GM23248 (cell line): ENCODE measurements around the gene COL26A1. TPM values are rescaled to one million over a fixed set of nuclear protein-coding genes. Genes with fewer than 3 reads are reported as not detected.
"Not testable (repeated sequence)": the region's sequence is repeated elsewhere in the genome, so short reads cannot be mapped to it uniquely, and the experiment has no call there.

Experiments used
- DNase-seq: peaks from one replicate; pipeline ENCODE4 v3.0.0-alpha.2; 2015
- H2AFZ ChIP-seq: fragments of 200-600 bp; sonication (generic); 2 replicates; pipeline ENCODE4 v1.6.1; 2016; ENCODE audit warnings: antibody characterized with exemption
- H3F3A ChIP-seq: fragments of 200-600 bp; sonication (generic); 2 replicates; pipeline ENCODE4 v1.6.1; 2016; ENCODE audit warnings: mild to moderate bottlenecking, antibody characterized with exemption, mixed run types; ENCODE audit not compliant: insufficient read depth
- H3K27ac ChIP-seq: fragments of 200-600 bp; sonication (generic); 2 replicates; pipeline ENCODE4 v1.5.1; 2016; ENCODE audit warnings: mild to moderate bottlenecking
- H3K27me3 ChIP-seq: fragments of 200-600 bp; sonication (generic); replicated peaks from 2 replicates; pipeline ENCODE4 v1.6.1; 2016; ENCODE audit warnings: mild to moderate bottlenecking; ENCODE audit not compliant: insufficient read depth
- H3K36me3 ChIP-seq: fragments of 200-600 bp; sonication (generic); 2 replicates; pipeline ENCODE4 v1.6.1; 2016; ENCODE audit warnings: low read depth, mild to moderate bottlenecking
- H3K4me1 ChIP-seq: fragments of 200-600 bp; sonication (generic); 2 replicates; pipeline ENCODE4 v1.6.1; 2016; ENCODE audit warnings: mild to moderate bottlenecking; ENCODE audit not compliant: insufficient read depth
- H3K4me2 ChIP-seq: fragments of 200-600 bp; sonication (generic); one replicate; pipeline ENCODE4 v1.6.1; 2016; ENCODE audit warnings: mild to moderate bottlenecking; ENCODE audit not compliant: unreplicated experiment
- H3K4me3 ChIP-seq: fragments of 200-600 bp; sonication (generic); 2 replicates; pipeline ENCODE4 v1.5.1; 2016; ENCODE audit warnings: mild to moderate bottlenecking
- H3K79me2 ChIP-seq: fragments of 200-600 bp; sonication (generic); 2 replicates; pipeline ENCODE4 v1.6.1; 2016; ENCODE audit warnings: mild to moderate bottlenecking; ENCODE audit not compliant: insufficient read depth
- H3K9ac ChIP-seq: fragments of 200-600 bp; sonication (generic); 2 replicates; pipeline ENCODE4 v1.6.1; 2016; ENCODE audit warnings: mild to moderate bottlenecking
- H3K9me2 ChIP-seq: fragments of 200-600 bp; sonication (generic); 2 replicates; pipeline ENCODE4 v1.6.1; 2016; ENCODE audit warnings: mixed run types, mild to moderate bottlenecking, moderate library complexity; ENCODE audit not compliant: insufficient read depth
- H3K9me3 ChIP-seq: fragments of 200-600 bp; sonication (generic); one replicate; pipeline ENCODE4 v1.6.1; 2017; ENCODE audit warnings: low read depth
- H4K20me1 ChIP-seq: fragments of 200-600 bp; sonication (generic); 2 replicates; pipeline ENCODE4 v1.6.0; 2016; ENCODE audit not compliant: insufficient read depth
- EZH2 ChIP-seq: fragments of 200-600 bp; sonication (generic); IDR thresholded peaks from 2 replicates; pipeline ENCODE4 v1.6.1; 2018; ENCODE audit warnings: antibody characterized with exemption, mild to moderate bottlenecking; ENCODE audit not compliant: insufficient read depth, poor library complexity, severe bottlenecking
- EZH2phosphoT487 ChIP-seq: fragments of 200-600 bp; sonication (generic); IDR thresholded peaks from 2 replicates; pipeline ENCODE4 v1.6.1; 2018; ENCODE audit warnings: antibody characterized with exemption, moderate library complexity, mild to moderate bottlenecking, low read depth; ENCODE audit not compliant: insufficient read depth
- WGBS, 2 experiments: methylation state at CpG; one replicate each; pipeline ENCODE4 v1.1.6; 2015 to 2017; ENCODE audit warnings: low lambda C conversion rate in 2 of 2, low coverage in 1 of 2; ENCODE audit errors: missing lambda C conversion rate in 2 of 2; 5-methylcytosine and 5-hydroxymethylcytosine counted together
- in situ Hi-C: fragments of 300-500 bp; cut with MboI; formaldehyde crosslinking; loops from 2 replicates; pipeline ENCODE4 v1.15.0; 2020
- polyA plus RNA-seq: library from polyadenylated mRNA; unstranded; fragments of >200 nt; fragmentation: Nextera tagmentation; extraction: Ambion mirVana; gene quantifications from 2 replicates; pipeline ENCODE4 v1.2.1, GENCODE V29; 2016
- small RNA-seq: library from RNA; depleted of rRNA; stranded (forward); fragments of <200 nt; gene quantifications from one replicate; pipeline ENCODE3, GENCODE V24; 2014; ENCODE audit warnings: low read depth, low replicate concordance
- total RNA-seq: library from RNA; depleted of rRNA; stranded (reverse); fragments of >200 nt; shearing (Covaris generic); gene quantifications from 2 replicates; pipeline ENCODE4 v1.2.3, GENCODE V29; 2014; rRNA removed

The COL26A1 gene
- total and polyA plus RNA-seq, 2 experiments from 2014 or later = not detected

- Histone ChIP-seq H4K20me1 (no peaks in the 10 kb centered on the region), H3K36me3 (no peaks in the 10 kb centered on the region), H3K27ac (no peak overlapping the region), H3K9me3 (no peaks in the 10 kb centered on the region), H3K4me2 (no peak overlapping the region), H3K79me2 (no peaks in the 10 kb centered on the region), H3K4me3 (no peak overlapping the region), H3K9ac (no peak overlapping the region), H2AFZ (no peak overlapping the region), H3F3A (no peaks in the 10 kb centered on the region), H3K4me1 (no peaks in the 10 kb centered on the region), H3K27me3 (no peaks in the 10 kb centered on the region), H3K9me2 (no peaks in the 10 kb centered on the region)
- in situ Hi-C loops = no loop called here
- WGBS, 2 experiments = 60 to 73% methylated on average over 5 of the region's 5 CpGs
- no peak for DNase-seq
- TF ChIP-seq EZH2 (no peak), EZH2phosphoT487 (no peak)
These were observed 241.8 kb downstream of the COL26A1 start for GRCh38 chr7:101604331-101604933.

- H3K79me2 ChIP-seq, H3K36me3 ChIP-seq, H3K27me3 ChIP-seq, H3K4me2 ChIP-seq, H4K20me1 ChIP-seq, H3K27ac ChIP-seq, H3K9me3 ChIP-seq, in situ Hi-C loops, H3K4me1 ChIP-seq, H3F3A ChIP-seq, H2AFZ ChIP-seq, H3K4me3 ChIP-seq, H3K9ac ChIP-seq, H3K9me2 ChIP-seq, DNase-seq: not testable (repeated sequence)
- 68 to 74% methylated on average over 2 of the region's 2 CpGs for WGBS, 2 experiments
These were observed 242.3 kb downstream of the COL26A1 start for GRCh38 chr7:101604934-101605332.

- no peaks in the 10 kb centered on the region for H3F3A ChIP-seq
- H3K9ac ChIP-seq = no peak overlapping the region
- no peak overlapping the region for H3K4me3 ChIP-seq
- no peak overlapping the region for H2AFZ ChIP-seq
- no peak for DNase-seq
- no peaks in the 10 kb centered on the region for H3K4me1 ChIP-seq
- no peaks in the 10 kb centered on the region for H3K79me2 ChIP-seq
- in situ Hi-C loops = no loop called here
- WGBS, 2 experiments = 86 to 88% methylated on average over 25 to 26 of the region's 26 CpGs
- no peak overlapping the region for H3K27ac ChIP-seq
- no peaks in the 10 kb centered on the region for H4K20me1 ChIP-seq
- H3K27me3 ChIP-seq = no peaks in the 10 kb centered on the region
- TF ChIP-seq EZH2phosphoT487 (no peak), EZH2 (no peak)
- H3K9me2 ChIP-seq = no peaks in the 10 kb centered on the region
- no peak overlapping the region for H3K4me2 ChIP-seq
- H3K36me3 ChIP-seq = no peaks in the 10 kb centered on the region
- H3K9me3 ChIP-seq = no peaks in the 10 kb centered on the region
These were observed 243.2 kb downstream of the COL26A1 start for GRCh38 chr7:101605611-101606497.

DNA sequence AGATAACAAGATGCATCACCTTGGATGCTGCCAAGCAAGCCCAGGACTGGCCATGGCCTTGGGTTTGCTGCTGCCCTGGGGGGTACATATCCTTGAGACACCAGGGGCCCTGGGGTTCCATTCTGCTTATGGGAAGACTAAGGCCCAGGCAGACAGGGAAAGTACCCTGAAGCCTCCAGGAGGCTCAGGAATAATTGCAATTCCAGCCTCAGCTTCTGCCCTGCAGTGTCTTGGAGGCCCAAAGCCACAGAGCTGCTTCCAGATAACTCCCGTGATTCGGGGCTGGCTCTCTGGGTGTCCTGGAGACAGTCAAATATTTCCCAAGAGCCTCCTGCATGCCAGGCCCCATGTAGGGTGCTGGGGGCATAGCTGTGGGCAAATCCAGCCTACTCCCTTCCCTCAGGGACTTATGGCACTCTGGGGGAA, 243.8 kb downstream of the COL26A1 start:
- no peak for TF ChIP-seq EZH2
- no peak for TF ChIP-seq EZH2phosphoT487
- no peaks in the 10 kb centered on the region for H3K9me3 ChIP-seq
- H3F3A ChIP-seq = no peaks in the 10 kb centered on the region
- H3K27ac ChIP-seq = no peak overlapping the region
- in situ Hi-C loops = no loop called here
- no peak overlapping the region for H2AFZ ChIP-seq
- no peak overlapping the region for H3K9ac ChIP-seq
- no peak overlapping the region for H3K4me3 ChIP-seq
- no peak for DNase-seq
- no peaks in the 10 kb centered on the region for H3K79me2 ChIP-seq
- no peaks in the 10 kb centered on the region for H3K4me1 ChIP-seq
- H4K20me1 ChIP-seq = no peaks in the 10 kb centered on the region
- 51 to 57% methylated on average over 2 of the region's 2 CpGs for WGBS, 2 experiments
- no peaks in the 10 kb centered on the region for H3K9me2 ChIP-seq
- H3K4me2 ChIP-seq = no peak overlapping the region
- no peaks in the 10 kb centered on the region for H3K36me3 ChIP-seq
- no peaks in the 10 kb centered on the region for H3K27me3 ChIP-seq

Small RNA genes within 50 kb of the gene (small RNA-seq; reads per million reads assigned to genes)
- gene AC004965.1 = not detected

Other genes starting within 250 kb of the COL26A1 start
- 1,900 and 2,000 TPM in 2 replicates for gene SERPINE1, start 235.8 kb upstream of the COL26A1 start, total RNA-seq
- gene SERPINE1, start 235.8 kb upstream of the COL26A1 start, polyA plus RNA-seq = 1,537 and 1,563 TPM in 2 replicates
- 198 and 236 TPM in 2 replicates for gene AP1S1, start 208.4 kb upstream of the COL26A1 start, total RNA-seq
- 37.4 and 38.2 TPM in 2 replicates for gene AP1S1, start 208.4 kb upstream of the COL26A1 start, polyA plus RNA-seq
- gene VGF, start 197.3 kb upstream of the COL26A1 start, total RNA-seq = 0.89 TPM in 1 of 2 replicates, not detected in the other
- gene VGF, start 197.3 kb upstream of the COL26A1 start, polyA plus RNA-seq = 0.11 TPM in 1 of 2 replicates, not detected in the other
- not detected in 2 replicates for gene NAT16, start 182.6 kb upstream of the COL26A1 start, total RNA-seq
- not detected in 2 replicates for gene NAT16, start 182.6 kb upstream of the COL26A1 start, polyA plus RNA-seq
- gene MOGAT3, start 161.8 kb upstream of the COL26A1 start, total RNA-seq = not detected in 2 replicates
- not detected in 2 replicates for gene MOGAT3, start 161.8 kb upstream of the COL26A1 start, polyA plus RNA-seq
- gene PLOD3, start 145.3 kb upstream of the COL26A1 start, total RNA-seq = 126 and 149 TPM in 2 replicates
- 189 and 190 TPM in 2 replicates for gene PLOD3, start 145.3 kb upstream of the COL26A1 start, polyA plus RNA-seq
- 98.0 and 102 TPM in 2 replicates for gene ZNHIT1, start 144.7 kb upstream of the COL26A1 start, total RNA-seq
- gene ZNHIT1, start 144.7 kb upstream of the COL26A1 start, polyA plus RNA-seq = 119 and 129 TPM in 2 replicates
- gene CLDN15, start 125.1 kb upstream of the COL26A1 start, total RNA-seq = 2.9 and 5.0 TPM in 2 replicates
- gene CLDN15, start 125.1 kb upstream of the COL26A1 start, polyA plus RNA-seq = 0.81 and 1.4 TPM in 2 replicates
- 169 and 193 TPM in 2 replicates for gene FIS1, start 117.8 kb upstream of the COL26A1 start, total RNA-seq
- 235 and 237 TPM in 2 replicates for gene FIS1, start 117.8 kb upstream of the COL26A1 start, polyA plus RNA-seq
- 40.1 and 51.9 TPM in 2 replicates for gene IFT22, start 41.1 kb upstream of the COL26A1 start, total RNA-seq
- 52.1 and 59.8 TPM in 2 replicates for gene IFT22, start 41.1 kb upstream of the COL26A1 start, polyA plus RNA-seq